DMS79 (cell line): ENCODE measurements around the gene SLC44A5.
"Not testable (repeated sequence)": the region's sequence is repeated elsewhere in the genome, so short reads cannot be mapped to it uniquely, and the experiment has no call there.

Experiments
- DNase-seq: peaks from one replicate; lab custom pipeline; 2025; lab: John Stamatoyannopoulos, UW

Gene SLC44A5

GRCh38 chr1:75273110-75273509 lies 337.8 kb downstream of the SLC44A5 start:
- DNase-seq, result no peak

GRCh38 chr1:75265792-75266191 lies 345.1 kb downstream of the SLC44A5 start:
- DNase-seq, result peak; percentile 9

- DNase-seq, result no peak
Observed at GRCh38 chr1:75264112-75264511, 346.8 kb downstream of the SLC44A5 start.

- not testable (repeated sequence) for DNase-seq
Observed at GRCh38 chr1:75263616-75264015, 347.3 kb downstream of the SLC44A5 start.

GRCh38 chr1:75261946-75262345 lies 349.0 kb downstream of the SLC44A5 start:
- not testable (repeated sequence) for DNase-seq

- DNase-seq, result no peak
Observed at GRCh38 chr1:75258351-75258750, 352.6 kb downstream of the SLC44A5 start.

- DNase-seq, result no peak
Observed at GRCh38 chr1:75257424-75257823, 353.5 kb downstream of the SLC44A5 start.

GRCh38 chr1:75250114-75250513 lies 360.8 kb downstream of the SLC44A5 start:
- not testable (repeated sequence) for DNase-seq

GRCh38 chr1:75245239-75245638 lies 365.7 kb downstream of the SLC44A5 start:
- DNase-seq, result no peak

- DNase-seq, result no peak
Observed at GRCh38 chr1:75243124-75243523, 367.8 kb downstream of the SLC44A5 start.

GRCh38 chr1:75237316-75237715 lies 373.6 kb downstream of the SLC44A5 start:
- DNase-seq, result no peak

- no peak for DNase-seq
Observed at GRCh38 chr1:75234562-75234961, 376.4 kb downstream of the SLC44A5 start.

- no peak for DNase-seq
Observed at GRCh38 chr1:75233302-75233929, 377.5 kb downstream of the SLC44A5 start.

GRCh38 chr1:75220072-75220471 lies 390.8 kb downstream of the SLC44A5 start:
- DNase-seq, result no peak

- no peak for DNase-seq
Observed at GRCh38 chr1:75214017-75214416, 396.9 kb downstream of the SLC44A5 start.

- no peak for DNase-seq
Observed at GRCh38 chr1:75211648-75212047, 399.3 kb downstream of the SLC44A5 start.

- no peak for DNase-seq
Observed at GRCh38 chr1:75208862-75209261, 402.1 kb downstream of the SLC44A5 start.

- DNase-seq, result peak; percentile 1
Observed at GRCh38 chr1:75203415-75204277, 407.3 kb downstream of the SLC44A5 start.

- no peak for DNase-seq
Observed at GRCh38 chr1:75202751-75203150, 408.2 kb downstream of the SLC44A5 start.

GRCh38 chr1:75198761-75199160 lies 412.2 kb downstream of the SLC44A5 start:
- DNase-seq, result no peak

GRCh38 chr1:75198163-75198562 lies 412.8 kb downstream of the SLC44A5 start:
- no peak for DNase-seq

- no peak for DNase-seq
Observed at GRCh38 chr1:75188892-75189291, 422.0 kb downstream of the SLC44A5 start.

GRCh38 chr1:75181214-75181955 lies 429.5 kb downstream of the SLC44A5 start:
- not testable (repeated sequence) for DNase-seq
